ENCODE results near the gene KDM4B.

DNA sequence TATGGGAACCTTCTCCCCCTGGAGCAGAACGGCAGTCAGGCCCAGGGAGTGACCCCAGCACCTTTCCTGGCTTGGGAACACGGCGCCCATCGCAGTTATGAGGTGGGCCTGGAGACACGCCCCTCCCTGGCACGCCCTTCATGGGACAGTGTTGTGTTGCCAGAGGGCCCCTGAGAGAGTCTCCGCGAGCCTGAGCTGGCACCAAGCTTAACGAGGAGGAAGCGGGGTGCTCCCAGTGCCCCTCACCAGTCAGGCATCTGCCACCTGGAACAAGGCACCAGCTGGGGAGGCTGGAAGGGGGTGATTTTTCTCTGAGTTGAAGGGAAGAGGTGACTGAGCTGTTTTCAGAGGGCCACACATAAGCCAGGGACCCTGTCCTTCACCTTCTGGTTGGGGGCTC, 180.6 kb downstream of the KDM4B start:
- TF ChIP-seq, protein P1, sequence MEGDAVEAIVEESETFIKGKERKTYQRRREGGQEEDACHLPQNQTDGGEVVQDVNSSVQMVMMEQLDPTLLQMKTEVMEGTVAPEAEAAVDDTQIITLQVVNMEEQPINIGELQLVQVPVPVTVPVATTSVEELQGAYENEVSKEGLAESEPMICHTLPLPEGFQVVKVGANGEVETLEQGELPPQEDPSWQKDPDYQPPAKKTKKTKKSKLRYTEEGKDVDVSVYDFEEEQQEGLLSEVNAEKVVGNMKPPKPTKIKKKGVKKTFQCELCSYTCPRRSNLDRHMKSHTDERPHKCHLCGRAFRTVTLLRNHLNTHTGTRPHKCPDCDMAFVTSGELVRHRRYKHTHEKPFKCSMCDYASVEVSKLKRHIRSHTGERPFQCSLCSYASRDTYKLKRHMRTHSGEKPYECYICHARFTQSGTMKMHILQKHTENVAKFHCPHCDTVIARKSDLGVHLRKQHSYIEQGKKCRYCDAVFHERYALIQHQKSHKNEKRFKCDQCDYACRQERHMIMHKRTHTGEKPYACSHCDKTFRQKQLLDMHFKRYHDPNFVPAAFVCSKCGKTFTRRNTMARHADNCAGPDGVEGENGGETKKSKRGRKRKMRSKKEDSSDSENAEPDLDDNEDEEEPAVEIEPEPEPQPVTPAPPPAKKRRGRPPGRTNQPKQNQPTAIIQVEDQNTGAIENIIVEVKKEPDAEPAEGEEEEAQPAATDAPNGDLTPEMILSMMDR (conservative IDR thresholded peaks at IDR 0.05 in 1 of 2, IDR thresholded peaks at IDR 0.05 in 1 of 2; ENCODE audit: low read depth in 1 of 2, low read length in 2 of 2) = no peak
- TF ChIP-seq EZH2 (IDR thresholded peaks at IDR 0.05; ENCODE audit: low read length, missing control alignments) = no peak
